Posterior cingulate gyrus (tissue), 11 donors: Measurements from ENCODE around the gene SCN5A.
A peak's percentile ranks its signal among the peaks of the same experiment; 100 is the strongest.

Source experiments
- DNase-seq, 10 donors: peaks; one replicate each; pipeline versions ENCODE4 v3.0.0 to v3.0.0-alpha.2; 2020 to 2021; ENCODE audit warnings: mixed read lengths in 3 of 10
- intact Hi-C: fragments of 100-400 bp; cut with DNase I; formaldehyde crosslinking; loops from one replicate; pipeline ENCODE4 v1.15.1; 2023

The SCN5A gene

GRCh38 chr3:38522002-38522401 is 127.5 kb downstream of the SCN5A start:
- intact Hi-C loops = no loop called here

GRCh38 chr3:38521391-38521987 is 128.0 kb downstream of the SCN5A start:
- DNase-seq = peak in 6 of 10 donors; percentile 65 to 87 (median 72)
- intact Hi-C loops = loop anchor here (1.0 to 2.0 kb wide), 3 partner anchors 129 to 323 kb away; no protein-coding TSS in a partner anchor

More at GRCh38 chr3:38522002-38522401, 127.5 kb downstream of the SCN5A start:
- peak in 1 of 10 donors; percentile 82 for DNase-seq

GRCh38 chr3:38519651-38520050 is 129.8 kb downstream of the SCN5A start:
- intact Hi-C loops = loop anchor here (2.0 kb wide), 1 partner anchor 325 kb away; no protein-coding TSS in a partner anchor
- no peak for DNase-seq

GRCh38 chr3:38519000-38519399 is 130.5 kb downstream of the SCN5A start:
- no peak for DNase-seq
- intact Hi-C loops = no loop called here

- intact Hi-C loops = no loop called here
- DNase-seq = no peak
Observed at GRCh38 chr3:38516669-38517068, 132.8 kb downstream of the SCN5A start.

- peak in 1 of 10 donors; percentile 79 for DNase-seq
- intact Hi-C loops = no loop called here
Observed at GRCh38 chr3:38515367-38515766, 134.1 kb downstream of the SCN5A start.

GRCh38 chr3:38511546-38511945 is 137.9 kb downstream of the SCN5A start:
- intact Hi-C loops = no loop called here

GRCh38 chr3:38510631-38511030 is 138.9 kb downstream of the SCN5A start:
- intact Hi-C loops = no loop called here

More at GRCh38 chr3:38511546-38511945, 137.9 kb downstream of the SCN5A start:
- no peak for DNase-seq

GRCh38 chr3:38509732-38510131 is 139.8 kb downstream of the SCN5A start:
- no peak for DNase-seq

More at GRCh38 chr3:38510631-38511030, 138.9 kb downstream of the SCN5A start:
- DNase-seq = no peak

GRCh38 chr3:38507120-38507519 is 142.4 kb downstream of the SCN5A start:
- no peak for DNase-seq
- intact Hi-C loops = no loop called here

More at GRCh38 chr3:38509732-38510131, 139.8 kb downstream of the SCN5A start:
- intact Hi-C loops = no loop called here

GRCh38 chr3:38500688-38501417 is 148.6 kb downstream of the SCN5A start:
- intact Hi-C loops = no loop called here
- DNase-seq = no peak
